SH-SY5Y (cell line): ENCODE measurements around the gene NACA.

Experiments used
- GATA2 ChIP-seq: IDR thresholded peaks from 2 replicates; pipeline ENCODE4 v1.6.1; 2011; ENCODE audit warnings: mild to moderate bottlenecking, low read depth, low read length
- GATA3 ChIP-seq: IDR thresholded peaks from 2 replicates; pipeline ENCODE4 v1.6.1; 2011; ENCODE audit warnings: low read depth, mild to moderate bottlenecking, low read length, moderate library complexity

NACA gene

GRCh38 chr12:56716933-56717880, 7.9 kb downstream of the NACA start:
- TF ChIP-seq GATA3, result no peak
- no peak for TF ChIP-seq GATA2

DNA sequence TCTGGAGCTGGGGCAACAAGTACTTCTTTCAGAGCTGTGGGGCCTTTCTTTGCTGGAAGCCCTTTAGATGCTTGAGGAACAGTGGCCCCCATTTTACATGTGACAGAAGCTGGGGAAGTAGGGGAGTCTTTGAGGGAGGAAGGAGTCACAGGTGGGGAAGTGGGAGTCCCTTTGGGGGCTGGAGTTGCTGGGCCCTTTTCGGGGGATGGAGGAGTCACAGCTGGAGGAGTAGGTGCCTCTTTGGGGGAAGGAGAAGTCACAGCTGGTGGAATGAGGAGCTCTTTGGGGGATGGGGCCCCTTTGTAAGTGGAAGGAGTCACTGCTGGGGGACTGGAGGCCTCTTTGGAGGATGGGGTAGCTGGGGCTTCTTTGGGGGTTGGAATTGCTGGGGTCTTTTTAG, 8.6 kb downstream of the NACA start:
- TF ChIP-seq GATA2, result no peak
- no peak for TF ChIP-seq GATA3

DNA sequence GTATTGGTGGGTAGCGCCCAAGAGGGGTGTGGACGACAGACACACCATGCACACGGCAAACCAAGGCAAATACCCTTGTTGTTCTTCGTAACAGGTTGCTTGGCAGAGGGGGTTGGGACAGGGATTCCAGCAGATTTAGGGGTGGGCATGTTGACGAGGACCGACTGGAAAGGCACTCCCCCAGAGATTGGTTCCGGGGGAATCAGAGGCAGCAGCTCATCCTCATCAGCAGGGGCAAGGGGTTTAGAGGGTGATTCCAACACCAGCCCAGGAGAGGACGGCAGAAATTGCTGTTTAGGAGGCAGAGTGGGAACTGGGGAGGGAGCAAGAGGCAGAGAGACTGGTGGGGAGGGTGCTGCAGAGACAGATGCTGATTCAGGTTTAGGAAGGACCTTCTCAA, 9.3 kb downstream of the NACA start:
- TF ChIP-seq GATA2, result no peak
- TF ChIP-seq GATA3, result no peak

- TF ChIP-seq GATA2, result no peak
- TF ChIP-seq GATA3, result no peak
Observed at GRCh38 chr12:56714431-56714929, 10.6 kb downstream of the NACA start.

DNA sequence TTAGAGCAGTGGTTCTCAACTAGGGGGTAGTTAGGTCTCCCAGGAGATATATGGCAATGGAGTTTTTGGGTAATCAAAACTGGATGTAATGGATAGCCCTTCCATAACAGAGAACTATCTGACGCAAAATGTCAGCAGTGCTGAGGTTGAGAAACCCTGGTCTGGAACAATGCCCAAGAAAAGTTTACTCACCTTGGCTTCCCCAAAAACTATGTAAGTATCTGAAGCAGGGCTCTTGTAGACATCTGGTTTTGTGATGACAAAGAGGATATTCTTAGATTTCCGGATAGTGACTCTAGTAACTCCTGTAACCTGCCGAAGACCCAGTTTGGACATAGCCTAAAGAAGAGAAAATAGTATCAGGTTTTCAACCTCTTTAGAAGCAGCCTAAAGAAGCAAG, 11.8 kb downstream of the NACA start:
- TF ChIP-seq GATA2, result no peak
- TF ChIP-seq GATA3, result no peak

GRCh38 chr12:56709759-56710376, 15.2 kb downstream of the NACA start:
- TF ChIP-seq GATA2 (no peak), GATA3 (no peak)

DNA sequence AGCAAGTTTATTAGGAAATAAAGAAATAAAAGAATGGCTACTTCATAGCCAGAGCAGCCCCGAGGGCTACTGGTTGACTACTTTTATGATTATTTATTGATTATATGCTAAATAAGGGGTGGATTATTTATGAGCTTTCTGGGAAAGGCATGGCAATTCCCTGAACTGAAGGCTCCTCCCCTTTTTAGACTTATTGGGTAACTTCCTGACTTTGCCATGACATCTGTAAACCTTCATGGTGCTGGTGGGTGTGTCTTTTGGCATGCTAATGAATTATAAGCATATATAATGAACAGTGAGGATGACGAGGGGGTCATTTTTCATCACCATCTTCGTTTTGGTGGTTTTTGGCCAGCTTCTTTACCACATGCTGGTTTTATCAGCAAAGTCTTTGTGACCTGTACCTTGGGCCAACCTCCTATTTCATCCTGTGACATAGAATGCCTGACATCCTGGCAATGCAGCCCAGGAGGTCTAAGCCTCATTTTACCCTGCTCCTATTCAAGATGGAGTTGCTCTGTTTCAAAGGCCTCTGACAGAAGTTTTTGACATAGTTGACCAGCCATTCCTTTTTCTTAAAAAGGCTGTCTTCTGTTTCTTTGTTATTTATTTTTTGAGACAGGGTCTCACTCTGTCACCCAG, 26.0 kb downstream of the NACA start:
- TF ChIP-seq GATA2, result no peak
- TF ChIP-seq GATA3, result no peak

- no peak for TF ChIP-seq GATA3
- no peak for TF ChIP-seq GATA2
Observed at GRCh38 chr12:56695327-56696101, 29.6 kb downstream of the NACA start.

DNA sequence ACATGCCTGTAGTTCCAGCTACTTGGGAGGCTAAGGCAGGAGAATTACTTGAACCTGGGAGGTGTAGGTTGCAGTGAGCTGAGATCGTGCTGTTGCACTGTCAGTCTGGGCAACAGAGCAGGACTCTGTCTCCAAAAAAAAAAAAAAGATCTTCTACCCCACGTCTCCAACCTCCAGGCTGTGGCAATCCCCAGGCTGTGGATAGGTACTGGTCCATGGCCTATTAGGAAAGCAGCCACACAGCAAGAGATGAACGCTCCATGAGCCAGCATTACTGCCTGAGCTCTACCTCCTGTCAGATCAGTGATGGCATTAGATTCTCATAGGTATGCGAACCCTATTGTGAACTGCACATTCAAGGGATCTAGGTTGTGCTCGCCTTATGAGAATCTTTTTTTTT, 30.9 kb downstream of the NACA start:
- no peak for TF ChIP-seq GATA2
- TF ChIP-seq GATA3, result no peak

GRCh38 chr12:56688846-56689109, 36.3 kb downstream of the NACA start:
- TF ChIP-seq GATA2 (no peak), GATA3 (no peak)

GRCh38 chr12:56688129-56688845, 36.8 kb downstream of the NACA start, which contains the start of gene PTGES3:
Gene PTGES3, minus strand, starts transcription at chr12:56688284. Its CDS starts 285 bp downstream, at chr12:56687999.
- TF ChIP-seq GATA3, result no peak
- no peak for TF ChIP-seq GATA2

- no peak for TF ChIP-seq GATA3
- no peak for TF ChIP-seq GATA2
Observed at GRCh38 chr12:56687223-56688128, 37.6 kb downstream of the NACA start.

DNA sequence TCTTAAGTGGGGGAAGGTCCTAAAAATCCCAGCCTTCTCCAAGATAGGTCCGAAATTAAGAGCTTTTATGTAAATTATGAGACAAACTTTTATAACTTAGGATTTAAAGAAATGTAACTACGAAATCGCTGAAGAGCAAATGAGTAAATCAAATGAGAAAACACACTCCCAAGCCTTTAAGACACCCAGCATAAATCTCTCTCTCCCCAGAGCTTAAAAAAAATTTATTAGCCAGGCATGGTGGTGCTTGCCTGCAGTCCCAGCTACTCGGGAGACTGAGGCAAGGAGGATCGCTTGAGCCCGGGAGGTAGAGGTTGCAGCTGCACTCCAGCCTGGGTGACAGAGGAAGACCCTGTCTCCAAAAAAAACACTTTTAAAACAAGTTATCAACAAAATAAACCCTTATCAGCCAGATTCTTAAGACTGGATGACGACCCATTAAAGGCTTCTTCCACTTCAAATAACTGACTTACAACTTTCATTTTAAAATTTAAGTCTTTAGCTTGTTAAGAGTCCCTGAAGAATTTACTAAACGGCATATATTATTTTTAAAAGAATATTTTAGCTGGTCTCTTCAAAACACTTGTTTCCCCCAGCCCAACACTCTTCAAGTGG, 40.2 kb downstream of the NACA start:
- TF ChIP-seq GATA3 (no peak), GATA2 (no peak)
